HEK293 (cell line): Measurements from ENCODE around the gene SIX3.

Experiments
- CTCF ChIA-PET: fragments of 350-600 bp; formaldehyde crosslinking; extraction: SDS; loops from one replicate; lab custom pipeline; 2021; ENCODE audit warnings: antibody characterized with exemption; lab: Yijun Ruan, JAX
- POLR2A ChIA-PET: fragments of 300-600 bp; formaldehyde crosslinking; extraction: SDS; loops from one replicate; lab custom pipeline; 2020; ENCODE audit warnings: antibody characterized with exemption, inconsistent platforms; lab: Yijun Ruan, JAX
- H3K27ac ChIP-seq: fragments of 200-500 bp; sonication (Bioruptor generic); 2 replicates; pipeline ENCODE4 v1.5.1; 2014; ENCODE audit warnings: low read depth, low read length, control low read depth, inconsistent platforms; ENCODE audit errors: extremely low read depth
- H3K36me3 ChIP-seq, 2 experiments: fragments of 200-500 bp in 1 of 2; sonication (Bioruptor generic) in 1 of 2; 1 replicate in 1 of 2; 2 replicates in 1 of 2; pipeline ENCODE4 v1.5.1; 2014 to 2017; ENCODE audit warnings: inconsistent platforms in 2 of 2, low read length in 2 of 2; ENCODE audit not compliant: control insufficient read depth in 2 of 2, insufficient read depth in 1 of 2
- H3K4me1 ChIP-seq: fragments of 200-500 bp; sonication (Bioruptor generic); 2 replicates; pipeline ENCODE4 v1.5.1; 2014; ENCODE audit warnings: mild to moderate bottlenecking, low read length, inconsistent platforms; ENCODE audit not compliant: control insufficient read depth, insufficient read depth
- H3K4me3 ChIP-seq: 2 replicates; pipeline ENCODE4 v1.5.1; 2011; ENCODE audit warnings: low read depth, mild to moderate bottlenecking, control low read depth, low read length, moderate library complexity
- H3K9me3 ChIP-seq: fragments of 200-500 bp; sonication (Bioruptor generic); 2 replicates; pipeline ENCODE4 v1.5.1; 2014; ENCODE audit warnings: low read depth, low read length, inconsistent platforms; ENCODE audit not compliant: control insufficient read depth, insufficient read depth
- BCL6B ChIP-seq: fragments of 450-650 bp; formaldehyde crosslinking; IDR thresholded peaks from 2 replicates; pipeline ENCODE4 v1.5.1; 2017; ENCODE audit warnings: missing biosample characterization, missing genetic modification characterization
- CTCF ChIP-seq: fragments of 450-650 bp; formaldehyde crosslinking; IDR thresholded peaks from 2 replicates; pipeline ENCODE4 v1.5.1; 2016; ENCODE audit warnings: missing biosample characterization, missing genetic modification characterization
- GFI1B ChIP-seq: fragments of 450-650 bp; formaldehyde crosslinking; IDR thresholded peaks from 2 replicates; pipeline ENCODE4 v1.5.1; 2016; ENCODE audit warnings: missing biosample characterization, missing genetic modification characterization
- HOXC10 ChIP-seq: sonication (generic); formaldehyde crosslinking; IDR thresholded peaks from 2 replicates; pipeline ENCODE4 v1.8.1; 2023; ENCODE audit warnings: mild to moderate bottlenecking, missing genetic modification reagents
- IKZF3 ChIP-seq: fragments of 450-650 bp; IDR thresholded peaks from 2 replicates; pipeline ENCODE4 v1.5.0; 2018; ENCODE audit warnings: missing biosample characterization, mild to moderate bottlenecking, missing genetic modification characterization, moderate library complexity
- MYNN ChIP-seq: fragments of 450-650 bp; formaldehyde crosslinking; IDR thresholded peaks from 2 replicates; pipeline ENCODE4 v1.5.1; 2016; ENCODE audit warnings: missing biosample characterization, missing genetic modification characterization, borderline replicate concordance
- ZBTB17 ChIP-seq: fragments of 450-650 bp; formaldehyde crosslinking; IDR thresholded peaks from 2 replicates; pipeline ENCODE4 v1.5.1; 2016; ENCODE audit warnings: missing biosample characterization, missing genetic modification characterization
- ZNF114 ChIP-seq: fragments of 450-650 bp; formaldehyde crosslinking; IDR thresholded peaks from 2 replicates; pipeline ENCODE4 v1.5.0; 2017; ENCODE audit warnings: missing biosample characterization, missing genetic modification characterization
- ZNF138 ChIP-seq: fragments of 450-650 bp; formaldehyde crosslinking; IDR thresholded peaks from 2 replicates; pipeline ENCODE4 v1.5.1; 2016; ENCODE audit warnings: missing biosample characterization, missing genetic modification characterization, borderline replicate concordance
- ZNF2 ChIP-seq: fragments of 450-650 bp; formaldehyde crosslinking; IDR thresholded peaks from 2 replicates; pipeline ENCODE4 v1.5.1; 2016; ENCODE audit warnings: missing biosample characterization, missing genetic modification characterization
- ZNF211 ChIP-seq: fragments of 450-650 bp; formaldehyde crosslinking; IDR thresholded peaks from 2 replicates; pipeline ENCODE4 v1.5.1; 2016; ENCODE audit warnings: low read depth, missing biosample characterization, missing genetic modification characterization
- ZNF24 ChIP-seq: fragments of 450-650 bp; formaldehyde crosslinking; IDR thresholded peaks from 2 replicates; pipeline ENCODE4 v1.5.1; 2016; ENCODE audit warnings: missing biosample characterization, missing genetic modification characterization
- ZNF341 ChIP-seq: fragments of 450-650 bp; formaldehyde crosslinking; IDR thresholded peaks from 2 replicates; pipeline ENCODE4; 2016; ENCODE audit warnings: low read depth, missing biosample characterization, missing genetic modification characterization
- ZNF544 ChIP-seq: fragments of 450-650 bp; formaldehyde crosslinking; IDR thresholded peaks from 2 replicates; pipeline ENCODE4 v1.5.0; 2017; ENCODE audit warnings: missing biosample characterization, missing genetic modification characterization
- ZNF549 ChIP-seq: fragments of 450-650 bp; IDR thresholded peaks from 2 replicates; pipeline ENCODE4 v1.5.1; 2018; ENCODE audit warnings: missing biosample characterization, missing genetic modification characterization, mild to moderate bottlenecking, inconsistent platforms, moderate library complexity
- ZNF596 ChIP-seq: fragments of 450-650 bp; IDR thresholded peaks from 2 replicates; pipeline ENCODE4 v1.5.0; 2018; ENCODE audit warnings: missing biosample characterization, mild to moderate bottlenecking, missing genetic modification characterization, moderate library complexity
- ZNF654 ChIP-seq: fragments of 450-650 bp; formaldehyde crosslinking; IDR thresholded peaks from 2 replicates; pipeline ENCODE4 v1.5.1; 2016; ENCODE audit warnings: low read depth, missing biosample characterization, missing genetic modification characterization
- ZSCAN5A ChIP-seq: fragments of 450-650 bp; formaldehyde crosslinking; IDR thresholded peaks from 2 replicates; pipeline ENCODE4 v1.5.1; 2016; ENCODE audit warnings: missing biosample characterization, missing genetic modification characterization

SIX3 gene

GRCh38 chr2:44972771-44973535 is 31.5 kb downstream of the SIX3 start:
- H3K4me1 ChIP-seq, result no peaks in the 10 kb centered on the region
- H3K4me3 ChIP-seq, result no peak overlapping the region
- CTCF ChIA-PET, result interaction anchor here (0.6 to 3.4 kb wide), 14 partner anchors 9 to 1361 kb away, joined by 3 to 24 read pairs (median 4); no protein-coding TSS in a partner anchor
- POLR2A ChIA-PET, result no interaction called here
- H3K27ac ChIP-seq, result no peak overlapping the region
- TF ChIP-seq ZNF24 (tag by site-specific recombination) (no peak), ZNF138 (no peak), ZNF596 (tag by site-specific recombination) (no peak), ZNF341 (tag by site-specific recombination) (no peak), GFI1B (tag by site-specific recombination) (no peak), ZNF544 (tag by site-specific recombination) (no peak), HOXC10 (CRISPR knock-in tag) (no peak), ZNF211 (tag by site-specific recombination) (no peak), ZNF2 (tag by site-specific recombination) (no peak), ZNF114 (tag by site-specific recombination) (no peak)
- TF ChIP-seq, all 188 proteins: peak for 0
- Histone ChIP-seq H3K36me3 (no peaks in the 10 kb centered on the region), H3K9me3 (no peaks in the 10 kb centered on the region)

- Histone ChIP-seq H3K4me1 (no peaks in the 10 kb centered on the region), H3K9me3 (no peaks in the 10 kb centered on the region), H3K27ac (no peak overlapping the region), H3K4me3 (no peak overlapping the region), H3K36me3 (no peaks in the 10 kb centered on the region)
- POLR2A ChIA-PET, result no interaction called here
- TF ChIP-seq CTCF (tag by site-specific recombination), result 0 out of 2 replicates have a peak, but pooled peaks have one; percentile 12
- peak; percentile 31; the same call in 1 of the 2 replicates for TF ChIP-seq ZBTB17 (tag by site-specific recombination)
- peak; percentile 72 for TF ChIP-seq ZNF654 (tag by site-specific recombination)
- no peak for TF ChIP-seq MYNN
- TF ChIP-seq BCL6B (tag by site-specific recombination), result 0 out of 2 replicates have a peak, but pooled peaks have one; percentile 31
- TF ChIP-seq ZNF549 (tag by site-specific recombination), result no peak
- no peak for TF ChIP-seq ZSCAN5A
- TF ChIP-seq IKZF3 (tag by site-specific recombination), result 0 out of 2 replicates have a peak, but pooled peaks have one; percentile 59
- CTCF ChIA-PET, result interaction anchor here (0.6 to 3.4 kb wide), 25 partner anchors 9 to 981 kb away, joined by 3 to 24 read pairs (median 4); no protein-coding TSS in a partner anchor
Observed at GRCh38 chr2:44974064-44974715, 32.7 kb downstream of the SIX3 start.
